Measurements from ENCODE around the gene GTF2F1.
"Not testable (repeated sequence)": the region's sequence is repeated elsewhere in the genome, so short reads cannot be mapped to it uniquely, and the experiment has no call there.

GTF2F1 gene

GRCh38 chr19:6417713-6418561 is 25.0 kb upstream of the GTF2F1 start:
- DNase-seq (ENCODE audit: low spot score) = no peak

GRCh38 chr19:6416658-6417405 is 23.9 kb upstream of the GTF2F1 start:
- no peak for DNase-seq (ENCODE audit: low spot score)

- DNase-seq (ENCODE audit: low spot score) = no peak
Observed at GRCh38 chr19:6415591-6416190, 22.7 kb upstream of the GTF2F1 start.

GRCh38 chr19:6414793-6415590 is 22.0 kb upstream of the GTF2F1 start:
- DNase-seq (ENCODE audit: low spot score) = no peak

- DNase-seq (ENCODE audit: low spot score) = no peak
Observed at GRCh38 chr19:6413721-6414643, 21.0 kb upstream of the GTF2F1 start.

DNA sequence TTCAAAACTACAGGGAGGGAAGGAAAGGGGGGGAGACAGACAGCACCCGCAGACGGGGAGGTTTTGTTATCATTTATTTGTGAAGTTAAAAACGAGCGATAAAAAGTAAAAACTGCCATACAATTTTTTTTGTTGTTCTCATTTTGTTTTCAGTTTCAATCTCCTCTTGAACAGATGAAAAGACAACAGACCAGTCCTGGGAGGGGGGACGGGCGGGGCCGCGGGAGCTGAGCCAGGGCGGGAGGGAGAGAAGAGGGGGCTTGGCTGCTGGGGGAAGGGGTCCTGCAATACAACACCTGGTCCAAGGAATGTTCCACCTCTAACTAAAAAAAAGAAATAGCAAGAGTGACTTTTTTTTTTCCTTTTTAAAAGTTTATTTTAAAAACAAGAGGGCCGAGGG is 20.3 kb upstream of the GTF2F1 start:
- no peak for DNase-seq (ENCODE audit: low spot score)

DNA sequence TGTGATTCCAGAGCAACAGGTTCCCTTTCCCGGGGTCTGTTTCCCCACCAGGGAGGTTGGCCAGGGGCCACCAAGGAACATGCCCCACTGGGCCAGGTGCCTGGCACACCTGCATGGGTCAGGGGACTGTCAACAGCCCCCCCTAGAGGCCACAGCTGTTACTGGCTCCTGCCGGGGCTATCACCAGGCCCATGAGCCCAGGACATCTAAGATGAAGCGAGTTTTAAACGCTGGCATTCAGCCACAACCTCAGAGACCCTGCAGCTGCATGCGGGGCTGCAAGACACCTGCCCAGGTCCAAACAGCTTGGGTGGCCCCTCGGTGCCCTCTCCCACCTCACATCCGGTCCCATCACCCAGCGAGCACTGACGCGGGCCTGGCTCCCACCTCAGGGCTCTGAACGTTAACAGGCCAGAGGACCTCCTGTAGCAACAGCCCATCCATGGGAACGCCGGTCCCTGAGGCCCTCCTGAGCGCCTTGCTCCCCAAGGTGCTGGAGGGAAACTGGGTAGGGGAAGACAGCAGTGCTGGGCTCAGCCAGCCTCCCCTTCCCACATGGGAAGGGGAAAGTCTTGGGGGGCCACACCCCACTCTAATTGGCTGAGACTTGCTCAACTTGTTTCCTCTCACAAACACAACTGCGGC is 19.6 kb upstream of the GTF2F1 start:
- no peak for DNase-seq (ENCODE audit: low spot score)

DNA sequence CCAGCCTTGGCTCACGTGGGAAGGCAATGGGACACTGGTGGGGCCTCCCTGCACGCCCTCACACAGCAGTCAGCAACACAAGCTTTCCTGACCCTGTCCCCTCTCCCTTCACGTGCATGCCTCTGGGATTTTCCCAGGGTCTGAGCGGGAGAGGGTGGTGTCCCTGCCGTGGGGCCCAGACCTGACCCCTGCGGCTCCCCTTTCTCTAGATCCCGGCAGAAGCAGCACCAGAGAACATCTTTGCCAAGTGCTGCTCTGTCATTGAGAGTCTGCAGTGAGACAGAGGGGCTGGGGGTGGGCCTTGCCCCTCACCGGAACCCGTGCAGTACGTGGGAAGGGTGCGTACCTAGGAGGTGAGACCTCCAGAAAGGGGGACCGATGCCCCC is 19.1 kb upstream of the GTF2F1 start:
- DNase-seq (ENCODE audit: low spot score) = no peak

DNA sequence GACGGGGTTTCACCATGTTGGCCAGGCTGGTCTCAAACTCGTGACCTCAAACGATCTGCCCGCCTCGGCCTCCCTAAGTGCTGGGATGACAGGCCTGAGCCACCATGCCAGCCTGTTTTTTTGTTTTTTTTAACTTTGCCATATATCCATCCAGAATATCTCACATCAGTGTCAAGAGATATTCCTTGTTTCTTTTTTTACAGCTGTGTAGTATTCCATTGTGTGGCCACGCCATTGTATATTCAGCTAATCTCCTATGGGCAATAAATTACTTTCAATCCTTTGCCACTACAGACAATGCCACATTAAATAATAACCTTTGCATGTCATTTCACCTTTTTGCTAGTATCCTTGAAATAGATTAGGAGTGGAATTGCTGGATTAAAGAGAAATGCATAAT is 16.4 kb upstream of the GTF2F1 start:
- no peak for DNase-seq (ENCODE audit: low spot score)

- no peak for DNase-seq (ENCODE audit: low spot score)
Observed at GRCh38 chr19:6406401-6406800, 13.4 kb upstream of the GTF2F1 start.

- no peak for DNase-seq (ENCODE audit: low spot score)
Observed at GRCh38 chr19:6402837-6403608, 10.1 kb upstream of the GTF2F1 start.

DNA sequence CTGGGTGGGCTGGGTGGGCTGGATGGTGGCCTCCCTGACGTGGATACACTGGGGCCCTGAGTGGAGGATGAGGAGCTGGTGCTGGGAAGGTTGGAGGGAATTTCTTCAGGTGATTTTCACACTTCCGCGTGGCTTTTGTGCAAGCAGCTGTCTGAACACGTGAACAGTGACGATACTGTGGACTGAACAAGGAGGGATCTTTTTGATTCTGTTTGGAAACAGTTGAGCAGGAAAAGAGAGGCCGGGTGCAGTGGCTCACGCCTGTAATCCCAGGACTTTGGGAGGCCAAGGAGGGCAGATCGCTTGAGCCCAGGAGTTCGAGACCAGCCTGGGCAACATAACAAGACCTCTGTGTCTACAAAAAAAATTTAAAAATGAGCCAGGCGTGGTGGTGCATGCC is 9.1 kb upstream of the GTF2F1 start:
- DNase-seq (ENCODE audit: low spot score) = no peak

- not testable (repeated sequence) for DNase-seq (ENCODE audit: low spot score)
Observed at GRCh38 chr19:6400062-6400944, 7.3 kb upstream of the GTF2F1 start.

DNA sequence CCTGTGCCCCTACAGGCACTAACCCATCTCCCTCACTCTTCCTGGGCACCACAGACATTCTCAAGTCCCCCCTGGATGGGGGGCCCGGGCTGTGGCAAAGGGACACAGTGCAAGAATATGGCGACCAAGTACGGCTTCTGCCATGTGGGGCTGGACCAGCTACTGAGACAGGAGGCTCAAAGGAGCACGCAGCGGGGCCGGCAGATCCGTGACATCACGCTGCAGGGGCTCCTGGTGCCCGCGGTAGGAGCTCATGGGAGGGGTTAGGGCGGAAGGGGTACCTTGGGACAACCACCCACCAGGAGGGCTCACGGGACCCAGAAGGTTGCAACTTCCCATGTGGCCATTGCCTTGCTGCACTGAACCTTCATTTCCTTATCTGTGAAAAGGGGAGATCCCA is 3.3 kb upstream of the GTF2F1 start:
- DNase-seq (ENCODE audit: low spot score) = no peak

DNA sequence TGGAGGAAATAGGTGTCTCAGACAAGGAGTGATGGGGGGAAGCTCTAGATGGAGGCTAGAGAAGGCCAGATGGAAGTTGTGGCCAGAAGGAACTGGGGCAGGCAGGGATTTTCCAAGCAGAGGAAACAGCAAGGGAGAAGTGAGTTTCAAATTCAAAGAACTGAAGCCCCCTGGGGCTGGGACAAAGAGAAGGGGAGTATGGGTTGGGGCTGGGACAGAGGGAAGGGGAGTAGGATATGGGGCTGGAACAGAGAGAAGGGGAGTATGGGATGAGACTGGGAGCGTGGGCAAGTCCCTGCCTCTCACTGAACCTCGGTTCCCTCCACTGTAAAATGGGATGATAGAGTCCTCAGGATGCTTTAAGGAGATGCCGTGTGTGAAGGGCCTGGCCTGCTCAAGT is 1.9 kb upstream of the GTF2F1 start:
- no peak for DNase-seq (ENCODE audit: low spot score)

DNA sequence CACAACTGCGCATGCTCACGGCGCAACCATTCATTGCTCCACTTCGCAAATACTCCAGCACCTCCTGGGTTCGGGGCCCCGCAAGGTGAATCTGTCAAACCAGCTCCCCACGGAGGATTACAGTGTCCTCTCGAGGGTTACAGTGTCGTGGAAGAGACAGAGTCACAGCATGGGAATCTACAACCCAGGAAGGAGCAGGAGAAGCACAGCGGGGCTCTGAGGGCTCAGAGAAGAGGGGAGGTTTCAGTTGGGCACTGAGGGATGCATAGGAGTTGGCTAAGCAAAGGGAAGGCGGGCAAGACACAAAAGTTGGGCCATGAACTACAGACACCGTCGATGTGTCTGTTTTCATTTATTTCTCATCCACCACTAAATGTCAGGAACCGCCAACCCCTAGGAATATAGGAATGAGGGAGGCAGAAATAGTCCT is 1.0 kb upstream of the GTF2F1 start:
- no peak for DNase-seq (ENCODE audit: low spot score)

DNA sequence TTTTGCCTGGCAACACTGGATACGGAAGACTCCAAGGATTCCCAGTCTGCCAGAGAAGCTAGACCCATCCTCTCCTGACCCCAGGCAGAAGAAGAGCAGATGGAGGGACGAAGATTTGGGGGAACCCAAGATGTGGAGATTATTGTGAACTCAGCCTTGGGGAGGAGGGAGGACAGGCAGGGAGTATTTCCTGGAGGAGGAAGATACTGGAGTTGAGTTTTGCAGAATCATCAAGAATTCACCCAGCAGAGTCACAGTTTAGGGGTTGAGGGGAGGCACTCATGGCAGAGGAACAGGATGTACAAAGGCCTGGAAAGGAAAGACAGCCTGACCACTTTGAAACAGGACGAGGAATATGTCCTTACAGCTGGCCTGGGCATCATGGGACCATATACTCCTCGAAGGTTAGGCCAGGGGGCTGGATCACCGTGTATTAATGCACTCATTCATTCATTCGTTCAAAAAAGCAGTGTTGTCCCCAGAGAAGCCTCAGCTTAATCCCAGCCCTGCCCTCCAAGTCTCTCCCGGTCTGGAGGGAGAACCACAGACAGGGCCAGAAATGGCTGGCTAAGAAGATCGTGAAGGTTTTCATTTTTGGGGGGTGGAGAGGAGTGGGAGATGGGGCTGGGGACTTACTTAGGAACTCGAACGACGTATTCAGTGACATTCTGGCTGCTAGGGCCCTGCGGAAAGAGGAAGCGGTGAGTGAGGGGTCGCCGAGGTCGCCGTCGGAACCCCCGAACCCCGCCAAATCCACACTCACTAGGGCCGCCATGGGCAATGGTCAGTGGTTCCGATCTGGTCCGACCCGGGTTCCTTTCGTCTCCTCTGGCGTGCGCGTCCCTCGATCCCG is 517 bp downstream of the GTF2F1 start:
- no peak for DNase-seq (ENCODE audit: low spot score)

- no peak for DNase-seq (ENCODE audit: low spot score)
Observed at GRCh38 chr19:6387372-6387771, 5.6 kb downstream of the GTF2F1 start.

Measured in COLO829 (cell line).